ENCODE data around the gene NEO1. TPM values are rescaled to one million over a fixed set of nuclear protein-coding genes. Genes with fewer than 3 reads are reported as not detected.
A peak's percentile ranks its signal among the peaks of the same experiment; 100 is the strongest.

The NEO1 gene, protein sequence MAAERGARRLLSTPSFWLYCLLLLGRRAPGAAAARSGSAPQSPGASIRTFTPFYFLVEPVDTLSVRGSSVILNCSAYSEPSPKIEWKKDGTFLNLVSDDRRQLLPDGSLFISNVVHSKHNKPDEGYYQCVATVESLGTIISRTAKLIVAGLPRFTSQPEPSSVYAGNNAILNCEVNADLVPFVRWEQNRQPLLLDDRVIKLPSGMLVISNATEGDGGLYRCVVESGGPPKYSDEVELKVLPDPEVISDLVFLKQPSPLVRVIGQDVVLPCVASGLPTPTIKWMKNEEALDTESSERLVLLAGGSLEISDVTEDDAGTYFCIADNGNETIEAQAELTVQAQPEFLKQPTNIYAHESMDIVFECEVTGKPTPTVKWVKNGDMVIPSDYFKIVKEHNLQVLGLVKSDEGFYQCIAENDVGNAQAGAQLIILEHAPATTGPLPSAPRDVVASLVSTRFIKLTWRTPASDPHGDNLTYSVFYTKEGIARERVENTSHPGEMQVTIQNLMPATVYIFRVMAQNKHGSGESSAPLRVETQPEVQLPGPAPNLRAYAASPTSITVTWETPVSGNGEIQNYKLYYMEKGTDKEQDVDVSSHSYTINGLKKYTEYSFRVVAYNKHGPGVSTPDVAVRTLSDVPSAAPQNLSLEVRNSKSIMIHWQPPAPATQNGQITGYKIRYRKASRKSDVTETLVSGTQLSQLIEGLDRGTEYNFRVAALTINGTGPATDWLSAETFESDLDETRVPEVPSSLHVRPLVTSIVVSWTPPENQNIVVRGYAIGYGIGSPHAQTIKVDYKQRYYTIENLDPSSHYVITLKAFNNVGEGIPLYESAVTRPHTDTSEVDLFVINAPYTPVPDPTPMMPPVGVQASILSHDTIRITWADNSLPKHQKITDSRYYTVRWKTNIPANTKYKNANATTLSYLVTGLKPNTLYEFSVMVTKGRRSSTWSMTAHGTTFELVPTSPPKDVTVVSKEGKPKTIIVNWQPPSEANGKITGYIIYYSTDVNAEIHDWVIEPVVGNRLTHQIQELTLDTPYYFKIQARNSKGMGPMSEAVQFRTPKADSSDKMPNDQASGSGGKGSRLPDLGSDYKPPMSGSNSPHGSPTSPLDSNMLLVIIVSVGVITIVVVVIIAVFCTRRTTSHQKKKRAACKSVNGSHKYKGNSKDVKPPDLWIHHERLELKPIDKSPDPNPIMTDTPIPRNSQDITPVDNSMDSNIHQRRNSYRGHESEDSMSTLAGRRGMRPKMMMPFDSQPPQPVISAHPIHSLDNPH (N-terminal part only)
- 10 to 100 TPM; 11.5 to 17.2 (median 15.9) TPM for total RNA-seq
- polyA plus RNA-seq, result 7.5 TPM
- long read RNA-seq, donor 1, partial matches to known transcripts, result 4 of 9 reads
- long read RNA-seq, donor 1, other reads (novel, unspliced or antisense), result 5 of 9 reads
- long read RNA-seq, donor 2, partial matches to known transcripts, result 2 of 2 reads
- long read RNA-seq, donor 2, other reads (novel, unspliced or antisense), result 0 of 2 reads
- long read RNA-seq, donor 3, partial matches to known transcripts, result 3 of 9 reads
- long read RNA-seq, donor 3, other reads (novel, unspliced or antisense), result 4 of 9 reads
- long read RNA-seq, donor 4, partial matches to known transcripts, result 1 of 3 reads
- long read RNA-seq, donor 4, other reads (novel, unspliced or antisense), result 2 of 3 reads

DNA sequence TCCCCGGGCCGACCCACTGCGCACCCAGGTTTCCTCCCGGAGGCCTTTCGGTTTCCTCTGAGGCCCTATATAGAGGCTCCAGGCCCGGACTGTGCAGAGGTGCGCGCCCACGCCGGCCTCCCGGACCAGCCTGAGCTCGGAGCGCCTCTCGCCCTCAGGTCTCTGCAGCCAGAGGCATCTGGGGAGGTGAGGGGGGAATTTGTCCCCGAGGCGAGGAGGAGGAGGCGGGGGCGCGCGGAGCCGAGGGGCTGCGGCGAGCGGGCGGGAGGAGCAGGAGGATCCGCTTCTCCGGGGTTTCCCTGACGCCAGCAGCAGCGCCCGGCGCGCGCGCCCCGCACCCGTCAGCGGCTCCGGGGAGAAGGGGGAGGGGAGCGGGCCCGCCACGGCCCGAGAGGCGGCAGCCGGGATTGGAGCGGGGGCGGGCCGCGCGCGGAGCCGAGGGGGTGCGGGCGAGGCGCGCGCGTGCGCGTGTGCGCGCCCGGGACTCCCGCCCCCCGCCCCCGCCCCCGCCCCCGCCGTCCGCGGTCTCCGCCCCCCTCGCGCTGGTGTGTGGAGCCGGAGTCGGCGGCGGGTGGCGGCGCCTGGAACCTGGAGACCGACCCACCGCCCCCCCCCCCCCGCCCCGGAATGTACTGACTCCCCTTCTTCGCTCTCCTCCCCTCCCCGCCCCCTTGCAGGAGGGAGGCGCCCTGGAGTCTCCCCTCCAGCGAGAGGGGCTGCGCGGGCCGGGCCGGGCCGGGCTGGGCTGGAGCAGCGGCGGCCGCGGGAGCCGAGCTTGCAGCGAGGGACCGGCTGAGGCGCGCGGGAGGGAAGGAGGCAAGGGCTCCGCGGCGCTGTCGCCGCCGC lies at the start of gene NEO1:
TSS of gene NEO1 (plus strand) at position 657 of the 846 bp plus-strand sequence. CDS start 213 bp downstream, outside the sequence.
- Histone ChIP-seq H3K27me3 (ENCODE audit: control insufficient read depth, insufficient read depth) (no peaks in the 10 kb centered on the region), H3K4me3 (ENCODE audit: low read length) (peak within 1 kb of the TSS; percentile 77), H3K9me3 (ENCODE audit: control insufficient read depth, low read length) (no peaks in the 10 kb centered on the region), H3K27ac (ENCODE audit: low read length) (peak within 1 kb of the TSS; percentile 92), H3K4me1 (ENCODE audit: control insufficient read depth, insufficient read depth, low read length) (no peaks in the 10 kb centered on the region)
- WGBS, result under 1% methylated on average over 85 of the region's 108 CpGs
- intact Hi-C loops (cut with DNase I), result no loop called here
- peak; percentile 86 to 96 (median 95) for DNase-seq
- ATAC-seq, result peak; percentile 94 to 95

DNA sequence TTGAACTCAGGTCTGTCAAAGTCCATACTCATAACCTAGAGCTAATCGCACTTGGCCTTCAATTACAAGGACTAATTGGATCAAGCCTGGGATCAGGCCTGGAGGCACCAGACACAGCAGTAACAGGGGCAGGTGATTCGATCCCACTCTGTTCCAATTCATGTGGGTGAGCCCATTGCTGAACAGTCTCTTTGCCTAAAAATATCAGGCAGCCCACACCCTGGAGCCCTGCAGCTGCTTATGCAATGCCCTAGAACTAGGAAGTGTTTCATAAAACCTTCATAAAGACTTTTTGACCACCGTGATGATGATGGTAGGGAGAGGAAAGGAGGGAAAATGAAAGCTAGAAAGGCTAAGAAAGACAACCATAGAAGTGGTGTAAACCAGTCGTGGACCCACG lies 47.8 kb upstream of the NEO1 start:
- H3K4me1 ChIP-seq (ENCODE audit: control insufficient read depth, insufficient read depth, low read length), result no peaks in the 10 kb centered on the region

DNA sequence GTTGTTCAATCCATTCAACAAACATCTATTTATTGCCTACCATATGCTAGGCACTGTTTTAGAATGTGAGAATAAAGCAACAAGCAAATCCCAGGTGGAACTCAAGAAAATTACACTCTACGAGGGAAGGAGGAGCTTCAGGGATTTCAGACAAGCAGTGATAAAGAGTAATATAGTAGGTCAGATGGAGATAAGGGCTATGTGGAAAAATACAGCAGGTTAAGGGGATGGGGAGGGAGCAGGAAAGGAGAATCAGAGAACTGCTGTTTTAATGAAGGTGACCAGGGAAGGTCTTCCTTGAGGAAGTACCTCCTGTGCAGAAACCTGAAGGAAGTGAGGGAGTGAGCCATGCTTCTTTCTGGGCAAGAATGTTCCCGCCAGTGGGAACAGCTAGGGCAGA lies 47.2 kb upstream of the NEO1 start:
- 75% methylated on average over 2 of the region's 2 CpGs for WGBS
- H3K27me3 ChIP-seq (ENCODE audit: control insufficient read depth, insufficient read depth), result no peaks in the 10 kb centered on the region
- H3K9me3 ChIP-seq (ENCODE audit: control insufficient read depth, low read length), result no peaks in the 10 kb centered on the region

More for the DNA sequence above, 47.8 kb upstream of the NEO1 start:
- no peak for ATAC-seq
- 80% methylated on average over 5 of the region's 5 CpGs for WGBS
- Histone ChIP-seq H3K27me3 (ENCODE audit: control insufficient read depth, insufficient read depth) (no peaks in the 10 kb centered on the region), H3K27ac (ENCODE audit: low read length) (no peak overlapping the region), H3K9me3 (ENCODE audit: control insufficient read depth, low read length) (no peaks in the 10 kb centered on the region), H3K4me3 (ENCODE audit: low read length) (no peak overlapping the region)
- intact Hi-C loops (cut with DNase I), result no loop called here
- DNase-seq, result no peak

DNA sequence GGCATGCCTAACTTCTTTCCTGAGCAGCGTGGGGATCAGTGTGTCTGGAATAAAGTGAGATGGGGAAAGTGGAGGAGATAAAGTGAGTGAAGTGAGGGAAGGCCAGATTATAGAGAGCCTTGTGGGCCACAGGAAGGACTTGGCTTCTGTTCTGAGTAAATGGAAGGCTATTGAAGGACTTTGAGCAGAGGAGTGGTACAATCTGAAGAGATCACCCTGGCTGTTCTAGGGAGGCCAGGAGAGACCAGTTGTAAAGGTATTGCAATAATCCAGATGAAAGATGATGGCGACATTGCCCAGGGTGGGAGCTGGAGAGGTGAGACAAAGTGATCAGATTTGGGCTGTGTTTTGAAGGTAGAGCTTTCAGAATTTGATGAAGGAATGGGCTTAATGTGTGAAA lies 46.8 kb upstream of the NEO1 start:
- 94% methylated on average over 2 of the region's 2 CpGs for WGBS
- intact Hi-C loops (cut with DNase I), result no loop called here
- no peak for ATAC-seq
- Histone ChIP-seq H3K9me3 (ENCODE audit: control insufficient read depth, low read length) (no peaks in the 10 kb centered on the region), H3K27me3 (ENCODE audit: control insufficient read depth, insufficient read depth) (no peaks in the 10 kb centered on the region), H3K4me3 (ENCODE audit: low read length) (no peak overlapping the region), H3K27ac (ENCODE audit: low read length) (no peak overlapping the region), H3K4me1 (ENCODE audit: control insufficient read depth, insufficient read depth, low read length) (no peaks in the 10 kb centered on the region)
- DNase-seq, result no peak

More for the DNA sequence above, 47.2 kb upstream of the NEO1 start:
- H3K4me3 ChIP-seq (ENCODE audit: low read length), result no peak overlapping the region
- no peak for ATAC-seq
- DNase-seq, result no peak
- H3K27ac ChIP-seq (ENCODE audit: low read length), result no peak overlapping the region
- intact Hi-C loops (cut with DNase I), result no loop called here
- no peaks in the 10 kb centered on the region for H3K4me1 ChIP-seq (ENCODE audit: control insufficient read depth, insufficient read depth, low read length)

DNA sequence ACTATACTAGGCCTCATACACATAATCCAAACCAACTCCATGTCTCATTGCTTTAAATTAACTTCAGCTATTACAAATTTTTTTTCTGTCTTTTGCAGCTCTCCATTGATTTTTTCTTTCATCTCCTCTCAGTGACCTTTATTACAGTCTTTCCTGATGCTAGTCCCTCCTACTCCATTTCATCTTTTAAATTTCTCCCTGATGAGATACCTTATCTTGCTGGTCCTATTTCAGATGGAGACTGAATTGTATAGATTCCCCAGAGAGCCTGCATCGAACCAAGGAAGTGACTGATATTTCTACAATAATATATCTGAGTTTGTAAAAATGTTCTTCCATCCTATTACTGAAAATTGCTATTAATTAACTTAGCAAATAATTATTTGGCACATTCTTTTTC lies 45.7 kb upstream of the NEO1 start:
- DNase-seq (no peak), ATAC-seq (no peak)
- H3K4me3 ChIP-seq (ENCODE audit: low read length), result no peak overlapping the region
- H3K27ac ChIP-seq (ENCODE audit: low read length), result no peak overlapping the region
- intact Hi-C loops (cut with DNase I), result no loop called here
- no peaks in the 10 kb centered on the region for H3K4me1 ChIP-seq (ENCODE audit: control insufficient read depth, insufficient read depth, low read length)
- H3K27me3 ChIP-seq (ENCODE audit: control insufficient read depth, insufficient read depth), result no peaks in the 10 kb centered on the region
- 30% methylated on average over 1 of the region's 1 CpG for WGBS
- H3K9me3 ChIP-seq (ENCODE audit: control insufficient read depth, low read length), result no peaks in the 10 kb centered on the region

DNA sequence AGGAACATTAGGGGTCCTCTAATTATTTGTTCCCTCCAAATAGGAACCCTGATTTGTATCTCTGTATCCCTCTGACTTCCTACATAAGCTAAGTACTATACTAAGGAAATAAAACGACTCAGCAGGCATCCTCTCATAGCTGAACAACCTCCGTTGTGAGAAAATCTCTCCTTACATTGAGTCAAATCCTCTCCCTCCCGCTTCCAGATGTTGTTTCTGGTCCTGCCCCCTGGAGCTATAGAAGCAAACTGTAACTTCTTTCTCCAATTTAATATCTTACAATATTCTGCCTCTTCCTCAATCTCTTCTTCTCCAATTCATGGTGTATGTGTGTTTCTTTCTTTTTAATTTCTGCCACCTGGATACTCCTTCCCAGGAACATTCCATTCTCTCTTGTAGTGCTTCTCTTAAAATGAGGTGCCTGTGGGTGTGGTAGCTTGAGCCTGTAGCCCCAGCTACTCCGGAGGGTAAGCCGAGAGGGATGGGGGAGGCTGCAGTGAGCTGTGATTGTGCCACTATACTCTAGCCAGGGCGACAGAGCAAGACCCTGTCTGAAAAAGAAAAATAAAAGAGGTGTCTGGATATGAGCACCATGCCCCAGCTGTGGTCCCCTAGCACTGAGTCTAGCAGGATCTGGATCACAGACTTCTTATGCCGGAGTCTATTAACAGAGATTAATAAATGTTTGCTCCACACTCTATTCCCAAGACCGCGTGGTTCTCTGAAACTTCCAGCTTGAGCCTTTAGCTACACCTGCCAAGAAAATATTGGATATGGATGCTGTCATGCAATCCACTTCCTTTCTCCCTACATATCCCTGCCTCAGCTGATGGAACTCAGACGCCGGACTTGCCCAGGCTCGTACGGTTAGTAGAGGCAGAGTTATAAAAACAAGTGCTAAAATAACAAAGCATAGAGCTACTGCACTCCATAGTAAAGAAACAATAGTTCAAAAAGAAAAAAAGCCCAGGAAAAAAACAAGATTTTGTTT lies 42.9 kb upstream of the NEO1 start:
- Histone ChIP-seq H3K27me3 (ENCODE audit: control insufficient read depth, insufficient read depth) (no peaks in the 10 kb centered on the region), H3K4me3 (ENCODE audit: low read length) (no peak overlapping the region), H3K4me1 (ENCODE audit: control insufficient read depth, insufficient read depth, low read length) (no peaks in the 10 kb centered on the region), H3K27ac (ENCODE audit: low read length) (no peak overlapping the region), H3K9me3 (ENCODE audit: control insufficient read depth, low read length) (no peaks in the 10 kb centered on the region)
- intact Hi-C loops (cut with DNase I), result no loop called here
- no peak for DNase-seq
- 51% methylated on average over 13 of the region's 13 CpGs for WGBS
- ATAC-seq, result peak in 1 of 2 donors; percentile 38

DNA sequence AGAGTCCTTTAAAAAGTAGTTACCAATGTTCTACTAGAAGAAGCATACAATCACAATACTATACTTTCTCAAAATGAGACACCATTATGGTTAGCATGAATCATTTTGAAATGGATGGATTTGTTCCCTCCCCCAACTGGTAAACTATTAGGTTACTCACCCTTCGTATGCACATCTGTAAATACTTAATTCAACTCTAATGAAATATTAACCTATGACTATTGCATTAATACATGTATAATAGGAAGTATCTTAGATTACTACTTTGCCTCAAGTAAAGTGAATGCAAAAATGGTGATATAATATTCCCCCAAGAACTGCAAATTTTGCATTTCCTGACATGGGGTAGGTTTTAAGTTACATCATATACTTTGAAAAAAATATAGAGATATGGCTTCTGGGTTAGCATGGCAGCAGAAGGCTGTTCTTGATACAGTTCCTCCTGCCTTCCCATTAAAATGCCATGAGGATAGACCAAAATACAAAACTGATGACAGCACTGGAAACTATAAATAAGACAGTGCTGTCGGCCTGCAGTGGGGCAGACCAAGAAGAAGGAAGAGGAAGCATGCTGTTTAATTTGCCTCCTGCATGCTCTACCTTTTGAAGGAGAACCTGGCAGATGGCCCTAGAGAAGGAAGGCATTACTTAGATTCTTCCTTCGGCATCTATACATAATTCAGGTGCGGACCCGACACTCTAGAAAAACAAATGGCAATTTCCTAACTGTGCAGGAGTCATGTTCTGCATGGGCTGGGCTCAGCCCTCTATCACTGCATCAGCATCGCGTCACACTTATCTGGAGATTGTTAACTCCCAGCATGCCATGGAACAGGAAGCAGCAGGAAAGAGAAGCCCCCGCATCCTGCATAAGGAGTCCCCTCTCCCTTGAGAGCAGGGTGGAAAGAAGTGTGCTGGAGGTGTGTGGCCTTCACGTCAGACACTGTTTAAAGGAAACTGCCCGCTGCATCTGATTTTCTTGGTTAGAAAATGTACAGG lies 41.8 kb upstream of the NEO1 start:
- ATAC-seq (no peak), DNase-seq (no peak)
- intact Hi-C loops (cut with DNase I), result no loop called here
- no peak overlapping the region for H3K4me3 ChIP-seq (ENCODE audit: low read length)
- no peaks in the 10 kb centered on the region for H3K4me1 ChIP-seq (ENCODE audit: control insufficient read depth, insufficient read depth, low read length)
- H3K27me3 ChIP-seq (ENCODE audit: control insufficient read depth, insufficient read depth), result no peaks in the 10 kb centered on the region
- H3K9me3 ChIP-seq (ENCODE audit: control insufficient read depth, low read length), result no peaks in the 10 kb centered on the region
- WGBS, result 55% methylated on average over 10 of the region's 10 CpGs
- no peak overlapping the region for H3K27ac ChIP-seq (ENCODE audit: low read length)

DNA sequence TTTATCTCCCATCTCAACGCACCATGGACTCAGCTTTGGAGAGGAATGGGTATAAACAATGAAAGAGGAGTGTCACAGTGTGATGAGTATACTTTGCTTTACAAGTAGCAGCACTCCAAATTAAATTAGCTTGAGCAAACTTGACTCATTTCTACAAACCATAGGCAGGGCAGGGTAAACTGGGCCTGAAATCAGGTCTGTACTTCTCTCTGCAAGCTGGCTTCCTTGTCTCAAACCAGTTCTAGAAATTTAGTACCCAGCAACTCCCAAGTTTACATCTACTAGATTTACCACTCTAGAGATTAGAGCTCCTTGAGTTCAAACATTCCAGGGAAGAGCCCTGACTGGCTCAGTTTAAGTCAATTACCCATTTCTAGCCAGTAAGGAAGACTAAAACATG lies 37.4 kb upstream of the NEO1 start:
- no peaks in the 10 kb centered on the region for H3K27me3 ChIP-seq (ENCODE audit: control insufficient read depth, insufficient read depth)
- WGBS, result 90% methylated on average over 1 of the region's 1 CpG
- no peak for ATAC-seq

More for the DNA sequence above, 37.4 kb upstream of the NEO1 start:
- Histone ChIP-seq H3K27ac (ENCODE audit: low read length) (no peak overlapping the region), H3K4me3 (ENCODE audit: low read length) (no peak overlapping the region), H3K9me3 (ENCODE audit: control insufficient read depth, low read length) (no peaks in the 10 kb centered on the region), H3K4me1 (ENCODE audit: control insufficient read depth, insufficient read depth, low read length) (no peaks in the 10 kb centered on the region)
- no peak for DNase-seq
- intact Hi-C loops (cut with DNase I), result no loop called here
